Activated naive CD8-positive, alpha-beta T cell treated with anti-CD3 and anti-CD28 coated beads, Interleukin-2, amount 10 ng/mL, durations not matched to agents 7 days and 5 days (primary cell): ENCODE data around the gene MGMT. TPM values are rescaled to one million over a fixed set of nuclear protein-coding genes. Genes with fewer than 3 reads are reported as not detected.

ENCODE experiments used
- ATAC-seq: fragments of 150-1000 bp; cut with Tn5 transposase; one replicate; pipeline ENCODE4 v1.10.0; 2021; ENCODE audit warnings: low read depth, moderate library complexity
- POLR2A ChIA-PET: fragments of 350-600 bp; sonication (Branson Sonifier 250); formaldehyde crosslinking; loops from one replicate; lab custom pipeline; 2021; ENCODE audit warnings: antibody characterized with exemption; lab: Charles Lee
- DNase-seq: peaks from one replicate; pipeline ENCODE4 v3.0.0; 2021
- H3K27ac Mint-ChIP-seq: one replicate; pipeline ENCODE4 v1.8.0; 2022; ENCODE audit warnings: mild to moderate bottlenecking, mixed read lengths
- H3K27me3 Mint-ChIP-seq: one replicate; pipeline ENCODE4 v1.8.0; 2022; ENCODE audit warnings: mild to moderate bottlenecking, moderate library complexity, mixed read lengths
- H3K36me3 Mint-ChIP-seq: one replicate; pipeline ENCODE4 v1.8.0; 2021; ENCODE audit warnings: mild to moderate bottlenecking, mixed read lengths
- H3K4me1 Mint-ChIP-seq: one replicate; pipeline ENCODE4 v1.8.0; 2021; ENCODE audit warnings: mixed read lengths
- H3K4me3 Mint-ChIP-seq: one replicate; pipeline ENCODE4 v1.8.0; 2022; ENCODE audit warnings: mild to moderate bottlenecking, moderate library complexity, mixed read lengths
- H3K9me3 Mint-ChIP-seq: one replicate; pipeline ENCODE4 v1.8.0; 2021; ENCODE audit warnings: mixed read lengths
- total RNA-seq, 2 experiments: library from RNA; stranded (reverse); gene quantifications; one replicate each; pipeline ENCODE4 v1.2.3, GENCODE V29; 2021

MGMT gene
- total RNA-seq, 2 experiments from 2014 or later: 24.0 to 24.7 TPM

- Mint-ChIP-seq H3K27ac (no peak overlapping the region), H3K9me3 (peaks cover 12% of the 10 kb centered on the region)
- no peak for DNase-seq
Observed at GRCh38 chr10:129673292-129673691, 206.3 kb downstream of the MGMT start.

DNA sequence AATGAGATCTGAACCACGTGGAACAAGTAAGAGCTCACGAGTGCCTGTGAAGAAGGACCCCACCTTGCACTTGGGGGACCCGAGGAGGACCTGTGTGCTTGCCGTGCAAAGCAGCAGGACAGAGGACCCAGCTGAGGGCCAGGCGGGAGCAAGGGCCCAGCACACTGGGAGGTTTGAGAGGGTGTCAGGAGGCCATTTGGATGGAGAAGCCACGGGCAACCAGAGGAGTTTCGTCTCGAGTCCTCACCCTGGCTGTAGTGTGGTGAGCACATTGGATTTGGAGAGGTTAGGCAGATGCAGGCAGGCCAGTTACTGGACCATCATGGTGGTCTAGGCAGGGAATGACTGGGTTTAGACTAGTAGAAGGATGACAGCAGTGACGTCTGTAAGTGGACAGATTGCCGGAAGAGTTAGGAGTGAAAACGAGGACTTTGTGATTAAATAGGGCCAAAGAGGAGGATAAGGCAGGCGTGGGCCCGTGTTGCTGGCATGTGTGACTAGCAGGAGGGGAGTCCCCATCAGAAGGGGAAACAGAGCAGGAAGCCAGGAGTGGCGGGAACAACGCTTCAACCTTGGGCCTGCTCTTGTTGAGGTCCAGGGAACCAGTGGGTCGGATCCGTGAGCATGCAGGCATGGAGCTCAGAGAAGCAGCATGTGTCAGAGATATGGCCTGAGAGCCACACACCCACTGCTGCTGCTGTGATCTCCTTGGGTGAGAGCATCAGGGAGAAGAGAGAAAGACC is 208.2 kb downstream of the MGMT start:
- peaks cover 4% of the 10 kb centered on the region for H3K4me1 Mint-ChIP-seq

More at GRCh38 chr10:129673292-129673691, 206.3 kb downstream of the MGMT start:
- peaks cover 18% of the 10 kb centered on the region for H3K36me3 Mint-ChIP-seq
- H3K27me3 Mint-ChIP-seq: no peaks in the 10 kb centered on the region
- peaks cover 4% of the 10 kb centered on the region for H3K4me1 Mint-ChIP-seq
- no peak for ATAC-seq
- POLR2A ChIA-PET: no interaction called here
- no peak overlapping the region for H3K4me3 Mint-ChIP-seq

DNA sequence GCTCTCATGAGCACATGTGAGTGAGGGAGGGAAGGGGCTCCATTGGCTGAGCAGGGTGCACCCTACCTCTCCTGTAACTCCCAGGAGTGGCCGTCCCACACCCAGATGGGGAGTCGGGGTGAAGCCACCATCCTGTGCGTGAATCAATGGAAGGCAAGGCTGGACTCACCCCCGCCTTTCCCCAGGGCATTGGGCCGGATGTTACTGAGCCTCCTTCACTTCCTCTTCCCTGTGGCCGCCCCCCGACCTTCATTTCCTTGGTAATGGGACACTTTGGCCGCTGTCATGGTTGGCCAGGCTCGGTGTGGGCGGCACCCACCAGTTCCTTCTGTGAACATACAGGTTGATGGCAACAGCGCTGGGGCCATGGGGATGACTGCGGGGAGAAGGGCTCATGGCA is 209.0 kb downstream of the MGMT start:
- Mint-ChIP-seq H3K9me3 (peaks cover 13% of the 10 kb centered on the region), H3K36me3 (peaks cover 14% of the 10 kb centered on the region), H3K27me3 (no peaks in the 10 kb centered on the region), H3K4me3 (no peak overlapping the region), H3K4me1 (peaks cover 4% of the 10 kb centered on the region), H3K27ac (no peak overlapping the region)
- POLR2A ChIA-PET: no interaction called here
- DNase-seq (no peak), ATAC-seq (no peak)

More for the DNA sequence above, 208.2 kb downstream of the MGMT start:
- no peak for ATAC-seq
- Mint-ChIP-seq H3K36me3 (peaks cover 14% of the 10 kb centered on the region), H3K4me3 (no peak overlapping the region), H3K9me3 (peaks cover 13% of the 10 kb centered on the region), H3K27me3 (no peaks in the 10 kb centered on the region), H3K27ac (no peak overlapping the region)
- DNase-seq: no peak
- POLR2A ChIA-PET: no interaction called here

DNA sequence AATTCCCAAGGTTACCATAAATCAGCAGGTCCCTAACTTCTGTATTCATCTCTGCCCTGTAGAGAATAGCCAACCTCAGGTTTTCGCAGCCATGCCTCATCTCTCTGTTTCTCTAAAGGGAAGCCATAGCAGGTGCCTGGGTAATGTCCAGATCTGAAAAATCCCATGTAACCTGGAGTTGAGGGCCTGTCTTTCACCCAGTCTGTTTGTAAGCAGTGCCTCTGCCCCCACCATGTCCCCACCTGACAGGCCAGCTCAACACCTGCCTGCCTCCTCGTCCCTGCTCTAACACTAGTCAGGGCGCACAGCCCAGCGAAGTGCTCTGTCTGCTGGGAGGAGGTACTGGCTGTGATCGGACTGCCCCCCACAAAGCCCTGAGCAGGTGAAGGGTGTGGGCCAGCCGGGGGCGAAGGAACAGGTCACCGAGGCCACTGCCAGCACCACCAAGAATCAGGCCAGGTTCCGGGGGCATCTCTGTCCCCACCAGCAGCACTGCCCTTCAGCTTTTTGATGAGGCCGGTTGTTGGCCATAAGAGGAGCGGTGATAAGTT is 210.4 kb downstream of the MGMT start:
- POLR2A ChIA-PET: no interaction called here
- H3K4me1 Mint-ChIP-seq: peaks cover 3% of the 10 kb centered on the region
- DNase-seq (no peak), ATAC-seq (no peak)
- H3K36me3 Mint-ChIP-seq: peaks cover 11% of the 10 kb centered on the region
- no peak overlapping the region for H3K27ac Mint-ChIP-seq
- H3K9me3 Mint-ChIP-seq: peaks cover 10% of the 10 kb centered on the region
- H3K27me3 Mint-ChIP-seq: no peaks in the 10 kb centered on the region
- H3K4me3 Mint-ChIP-seq: no peak overlapping the region

DNA sequence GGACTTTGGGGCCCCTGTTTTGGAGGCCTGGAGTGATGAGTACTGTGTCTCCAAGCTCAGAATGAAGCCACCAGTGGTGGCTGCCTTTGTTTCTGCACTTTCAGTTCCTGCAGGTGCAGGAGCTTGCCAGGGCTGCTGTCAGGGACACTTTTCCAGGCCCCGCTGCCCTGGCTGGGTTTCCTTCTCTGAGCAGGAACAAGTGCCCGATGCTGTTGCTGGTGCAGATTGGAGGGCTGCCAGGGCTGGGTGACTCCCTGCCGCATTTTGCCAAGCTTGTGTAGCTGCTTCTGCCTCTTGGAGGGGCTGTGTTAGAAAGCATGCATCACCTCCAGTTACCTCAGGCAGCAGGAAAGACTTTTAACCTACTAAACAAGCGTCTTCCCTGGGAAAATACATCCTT is 211.1 kb downstream of the MGMT start:
- Mint-ChIP-seq H3K4me3 (no peak overlapping the region), H3K9me3 (peaks cover 9% of the 10 kb centered on the region), H3K27me3 (no peaks in the 10 kb centered on the region), H3K36me3 (peaks cover 7% of the 10 kb centered on the region), H3K27ac (no peak overlapping the region), H3K4me1 (peaks cover 2% of the 10 kb centered on the region)
- POLR2A ChIA-PET: no interaction called here
- DNase-seq (no peak), ATAC-seq (no peak)

GRCh38 chr10:129679207-129679606 is 212.2 kb downstream of the MGMT start:
- H3K27ac Mint-ChIP-seq: no peak overlapping the region
- no peak overlapping the region for H3K4me3 Mint-ChIP-seq
- peaks cover 9% of the 10 kb centered on the region for H3K9me3 Mint-ChIP-seq
- H3K4me1 Mint-ChIP-seq: peaks cover 1% of the 10 kb centered on the region
- DNase-seq (no peak), ATAC-seq (no peak)
- peaks cover 7% of the 10 kb centered on the region for H3K36me3 Mint-ChIP-seq
- POLR2A ChIA-PET: no interaction called here
- H3K27me3 Mint-ChIP-seq: no peaks in the 10 kb centered on the region

DNA sequence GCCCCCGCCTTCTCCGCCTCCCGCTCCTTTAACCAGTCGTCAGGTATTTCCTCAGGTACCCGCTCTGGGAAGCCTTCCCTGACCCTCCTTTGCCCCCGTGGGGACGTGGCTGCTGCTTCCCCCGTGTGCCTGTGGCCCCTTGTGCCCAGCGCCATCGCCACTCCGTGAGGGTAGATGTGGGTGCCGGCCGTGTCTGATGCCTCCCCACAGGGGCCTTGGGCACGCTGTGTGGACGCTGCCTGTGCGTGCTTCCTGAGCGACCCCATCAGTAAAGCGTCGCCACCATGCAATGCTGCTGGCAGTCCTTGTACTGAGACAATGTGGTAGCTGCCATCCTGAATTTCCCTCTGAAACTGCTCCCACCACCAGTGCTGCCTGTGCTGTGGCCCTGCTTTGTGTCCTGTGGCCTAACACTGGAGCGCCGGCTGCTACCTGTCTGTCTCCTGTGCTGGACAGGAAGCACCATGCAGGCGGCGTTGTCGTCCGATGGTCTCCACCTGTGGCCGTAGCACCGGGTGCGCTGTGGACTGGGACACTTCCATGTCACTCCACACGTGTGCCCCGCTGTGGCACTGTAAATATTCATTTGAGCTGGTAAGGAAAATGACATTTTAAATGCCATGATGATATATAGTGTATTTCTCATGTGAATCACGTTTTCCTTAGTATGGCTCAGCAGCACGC is 213.8 kb downstream of the MGMT start:
- Mint-ChIP-seq H3K36me3 (no peaks in the 10 kb centered on the region), H3K4me1 (peaks cover 1% of the 10 kb centered on the region), H3K9me3 (peaks cover 5% of the 10 kb centered on the region), H3K4me3 (no peak overlapping the region), H3K27me3 (no peaks in the 10 kb centered on the region), H3K27ac (no peak overlapping the region)
- ATAC-seq (no peak), DNase-seq (no peak)
- POLR2A ChIA-PET: no interaction called here

DNA sequence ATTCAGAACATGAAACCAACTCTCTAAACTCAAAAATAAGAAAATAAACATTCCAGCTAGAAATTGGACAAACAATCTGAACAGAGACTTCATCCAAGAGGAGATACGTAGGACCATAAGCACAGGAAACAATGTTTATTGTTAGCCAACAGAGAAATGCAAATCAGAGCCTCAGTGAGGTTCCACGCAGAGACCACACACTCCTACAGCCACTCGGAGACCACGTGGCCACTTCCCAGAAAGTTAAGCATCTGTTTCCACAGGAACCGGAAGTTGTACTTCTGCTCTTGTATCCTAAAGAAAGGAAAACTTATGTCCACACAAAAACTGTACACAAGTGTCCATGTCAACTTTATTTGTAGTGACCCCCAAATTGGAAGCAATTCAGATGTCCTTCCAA is 214.8 kb downstream of the MGMT start:
- no peak overlapping the region for H3K4me3 Mint-ChIP-seq
- peaks cover 5% of the 10 kb centered on the region for H3K9me3 Mint-ChIP-seq
- no peaks in the 10 kb centered on the region for H3K27me3 Mint-ChIP-seq
- H3K36me3 Mint-ChIP-seq: no peaks in the 10 kb centered on the region
- POLR2A ChIA-PET: no interaction called here
- H3K27ac Mint-ChIP-seq: no peak overlapping the region
- ATAC-seq (no peak), DNase-seq (no peak)
- H3K4me1 Mint-ChIP-seq: peaks cover 1% of the 10 kb centered on the region

DNA sequence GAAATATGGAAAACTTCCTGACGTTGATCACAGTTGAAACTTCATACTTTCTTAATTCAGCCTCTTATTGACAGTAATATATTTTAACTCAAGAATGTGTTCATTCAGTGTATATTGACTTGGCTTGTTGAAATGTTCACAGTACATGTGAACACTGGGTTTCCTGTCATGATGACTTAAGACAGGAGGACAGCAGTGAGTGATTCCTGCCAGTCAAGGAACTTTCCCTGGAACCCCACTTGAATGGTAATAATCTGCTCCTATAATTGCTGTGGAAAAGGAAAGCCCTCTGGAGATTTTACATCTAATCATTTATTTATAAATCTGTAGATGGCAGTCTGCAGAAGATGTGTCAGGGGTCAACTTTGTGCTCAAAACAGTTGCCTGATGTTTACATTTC is 216.5 kb downstream of the MGMT start:
- Mint-ChIP-seq H3K9me3 (peaks cover 5% of the 10 kb centered on the region), H3K4me3 (no peak overlapping the region), H3K27me3 (no peaks in the 10 kb centered on the region), H3K36me3 (no peaks in the 10 kb centered on the region), H3K4me1 (peaks cover 1% of the 10 kb centered on the region), H3K27ac (no peak overlapping the region)
- POLR2A ChIA-PET: no interaction called here
- no peak for DNase-seq
- no peak for ATAC-seq

GRCh38 chr10:129683920-129684319 is 216.9 kb downstream of the MGMT start:
- H3K27me3 Mint-ChIP-seq: no peaks in the 10 kb centered on the region
- POLR2A ChIA-PET: no interaction called here
- no peak overlapping the region for H3K4me3 Mint-ChIP-seq
- DNase-seq (no peak), ATAC-seq (no peak)
- peaks cover 5% of the 10 kb centered on the region for H3K9me3 Mint-ChIP-seq
- peaks cover 1% of the 10 kb centered on the region for H3K4me1 Mint-ChIP-seq
- H3K36me3 Mint-ChIP-seq: no peaks in the 10 kb centered on the region
- no peak overlapping the region for H3K27ac Mint-ChIP-seq

GRCh38 chr10:129685271-129685670 is 218.2 kb downstream of the MGMT start:
- Mint-ChIP-seq H3K27ac (no peak overlapping the region), H3K27me3 (no peaks in the 10 kb centered on the region), H3K4me1 (peaks cover 1% of the 10 kb centered on the region), H3K36me3 (no peaks in the 10 kb centered on the region), H3K4me3 (no peak overlapping the region), H3K9me3 (no peaks in the 10 kb centered on the region)
- DNase-seq (no peak), ATAC-seq (no peak)
- POLR2A ChIA-PET: no interaction called here

- Mint-ChIP-seq H3K9me3 (no peaks in the 10 kb centered on the region), H3K36me3 (peaks cover 2% of the 10 kb centered on the region), H3K27ac (no peak overlapping the region), H3K27me3 (no peaks in the 10 kb centered on the region), H3K4me1 (no peaks in the 10 kb centered on the region), H3K4me3 (no peak overlapping the region)
- DNase-seq: no peak
- POLR2A ChIA-PET: no interaction called here
- no peak for ATAC-seq
Observed at GRCh38 chr10:129689671-129690071, 222.6 kb downstream of the MGMT start.

GRCh38 chr10:129690248-129691070 is 223.4 kb downstream of the MGMT start:
- Mint-ChIP-seq H3K9me3 (no peaks in the 10 kb centered on the region), H3K27ac (no peak overlapping the region), H3K4me1 (no peaks in the 10 kb centered on the region), H3K4me3 (no peak overlapping the region), H3K27me3 (no peaks in the 10 kb centered on the region), H3K36me3 (peaks cover 2% of the 10 kb centered on the region)
- POLR2A ChIA-PET: no interaction called here
- ATAC-seq (no peak), DNase-seq (no peak)
